Mesothelial cell of epicardium (in vitro differentiated cells): ENCODE data around the gene DGKI. TPM values are rescaled to one million over a fixed set of nuclear protein-coding genes. Genes with fewer than 3 reads are reported as not detected.

Experiments used
- DNase-seq, 2 experiments: peaks; one replicate each; pipeline ENCODE4 v3.0.0; 2021; ENCODE audit warnings: low spot score in 2 of 2; ENCODE audit not compliant: unreplicated experiment in 2 of 2
- H3K27ac Mint-ChIP-seq: 2 replicates; pipeline ENCODE4 v1.8.0; 2021; ENCODE audit warnings: mixed read lengths
- H3K27me3 Mint-ChIP-seq: 2 replicates; pipeline ENCODE4 v1.8.0; 2021; ENCODE audit warnings: low read depth, mixed read lengths
- H3K36me3 Mint-ChIP-seq: 2 replicates; pipeline ENCODE4 v1.8.0; 2021; ENCODE audit warnings: mixed read lengths
- H3K4me1 Mint-ChIP-seq: 2 replicates; pipeline ENCODE4 v1.8.0; 2021; ENCODE audit warnings: mixed read lengths
- H3K4me3 Mint-ChIP-seq: 2 replicates; pipeline ENCODE4 v1.8.0; 2021; ENCODE audit warnings: mild to moderate bottlenecking, moderate library complexity, mixed read lengths
- H3K9me3 Mint-ChIP-seq: 2 replicates; pipeline ENCODE4 v1.8.0; 2021; ENCODE audit warnings: mixed read lengths
- CTCF ChIP-seq: fragments of 200-600 bp; sonication (generic); IDR thresholded peaks from one replicate; pipeline ENCODE4 v1.5.0; 2021; ENCODE audit warnings: antibody characterized with exemption; ENCODE audit not compliant: unreplicated experiment
- total RNA-seq: library from RNA; stranded (reverse); gene quantifications from 3 replicates; pipeline ENCODE4 v1.2.1, GENCODE V29; 2021

The DGKI gene
- total RNA-seq, 1 donor from 2014 or later = 2.0 TPM

- no peak overlapping the region for H3K27ac Mint-ChIP-seq
- H3K4me3 Mint-ChIP-seq = no peak overlapping the region
- no peak for DNase-seq
- H3K27me3 Mint-ChIP-seq = peaks cover 6% of the 10 kb centered on the region
- TF ChIP-seq CTCF = no peak
- no peaks in the 10 kb centered on the region for H3K36me3 Mint-ChIP-seq
- H3K9me3 Mint-ChIP-seq = no peaks in the 10 kb centered on the region
- H3K4me1 Mint-ChIP-seq = no peaks in the 10 kb centered on the region
These were observed 72.0 kb downstream of the DGKI start for GRCh38 chr7:137774793-137775201.

- no peak overlapping the region for H3K4me3 Mint-ChIP-seq
- H3K9me3 Mint-ChIP-seq = peaks cover 5% of the 10 kb centered on the region
- TF ChIP-seq CTCF = no peak
- H3K27me3 Mint-ChIP-seq = no peaks in the 10 kb centered on the region
- DNase-seq = no peak
- no peak overlapping the region for H3K27ac Mint-ChIP-seq
- no peaks in the 10 kb centered on the region for H3K36me3 Mint-ChIP-seq
- H3K4me1 Mint-ChIP-seq = no peaks in the 10 kb centered on the region
These were observed 74.0 kb downstream of the DGKI start for GRCh38 chr7:137772748-137773147.

- H3K27me3 Mint-ChIP-seq = peaks cover under 1% of the 10 kb centered on the region
- H3K9me3 Mint-ChIP-seq = peaks cover 5% of the 10 kb centered on the region
- H3K27ac Mint-ChIP-seq = no peak overlapping the region
- DNase-seq = no peak
- no peak overlapping the region for H3K4me3 Mint-ChIP-seq
- H3K36me3 Mint-ChIP-seq = no peaks in the 10 kb centered on the region
- no peak for TF ChIP-seq CTCF
- no peaks in the 10 kb centered on the region for H3K4me1 Mint-ChIP-seq
These were observed 74.5 kb downstream of the DGKI start for GRCh38 chr7:137772316-137772715.

- no peak for TF ChIP-seq CTCF
- Mint-ChIP-seq H3K36me3 (no peaks in the 10 kb centered on the region), H3K9me3 (peaks cover 5% of the 10 kb centered on the region), H3K4me1 (no peaks in the 10 kb centered on the region), H3K27me3 (peaks cover 3% of the 10 kb centered on the region), H3K4me3 (no peak overlapping the region), H3K27ac (no peak overlapping the region)
- DNase-seq = no peak
These were observed 75.1 kb downstream of the DGKI start for GRCh38 chr7:137771679-137772078.

GRCh38 chr7:137771273-137771672, 75.5 kb downstream of the DGKI start:
- H3K27ac Mint-ChIP-seq = no peak overlapping the region
- H3K4me3 Mint-ChIP-seq = no peak overlapping the region
- no peak for TF ChIP-seq CTCF
- peaks cover 6% of the 10 kb centered on the region for H3K27me3 Mint-ChIP-seq
- DNase-seq = no peak
- no peaks in the 10 kb centered on the region for H3K4me1 Mint-ChIP-seq
- H3K36me3 Mint-ChIP-seq = no peaks in the 10 kb centered on the region
- peaks cover 5% of the 10 kb centered on the region for H3K9me3 Mint-ChIP-seq

GRCh38 chr7:137768366-137768765, 78.4 kb downstream of the DGKI start:
- Mint-ChIP-seq H3K27me3 (peaks cover 9% of the 10 kb centered on the region), H3K4me1 (no peaks in the 10 kb centered on the region), H3K9me3 (peaks cover 5% of the 10 kb centered on the region), H3K4me3 (no peak overlapping the region), H3K27ac (no peak overlapping the region), H3K36me3 (no peaks in the 10 kb centered on the region)
- TF ChIP-seq CTCF = no peak
- DNase-seq = no peak
